ENCODE results near the gene PPP1R13L.

GRCh38 chr19:45442778-45443461 lies 38.1 kb upstream of the PPP1R13L start:
- TF ChIP-seq CTCF (IDR thresholded peaks at IDR 0.05) = no peak
- TF ChIP-seq POLR2A (IDR thresholded peaks at IDR 0.05) = no peak

Data from heart left ventricle (tissue), 13 donors.